CD4-positive, alpha-beta T cell treated with Interferon alpha-2 for 1 hour (primary cell): ENCODE measurements around the gene BCAT1.
"Not testable (repeated sequence)": the region's sequence is repeated elsewhere in the genome, so short reads cannot be mapped to it uniquely, and the experiment has no call there.

Experiments used
- DNase-seq, 2 donors: peaks; one replicate each; pipeline ENCODE4 v3.0.0-alpha.2; 2020 to 2022

BCAT1 gene

GRCh38 chr12:24956351-24956750 is 7.5 kb upstream of the BCAT1 start:
- DNase-seq, result not testable (repeated sequence)

GRCh38 chr12:24955853-24956252 is 7.0 kb upstream of the BCAT1 start:
- DNase-seq, result no peak

GRCh38 chr12:24955389-24955788 is 6.5 kb upstream of the BCAT1 start:
- DNase-seq, result no peak

- no peak for DNase-seq
Observed at GRCh38 chr12:24954261-24954660, 5.4 kb upstream of the BCAT1 start.

- DNase-seq, result no peak
Observed at GRCh38 chr12:24952389-24952788, 3.5 kb upstream of the BCAT1 start.

GRCh38 chr12:24950231-24950834 is 1.4 kb upstream of the BCAT1 start:
- DNase-seq, result no peak

- peak in 1 of 2 donors; percentile 9 for DNase-seq
Observed at GRCh38 chr12:24948420-24948756, 513 bp downstream of the BCAT1 start.

GRCh38 chr12:24947541-24948419 is 1.1 kb downstream of the BCAT1 start:
- DNase-seq, result no peak

- DNase-seq, result no peak
Observed at GRCh38 chr12:24945845-24946244, 3.1 kb downstream of the BCAT1 start.

GRCh38 chr12:24945039-24945438 is 3.9 kb downstream of the BCAT1 start:
- no peak for DNase-seq

GRCh38 chr12:24944601-24944975 is 4.3 kb downstream of the BCAT1 start:
- DNase-seq, result no peak

- no peak for DNase-seq
Observed at GRCh38 chr12:24943947-24944600, 4.8 kb downstream of the BCAT1 start.

GRCh38 chr12:24940157-24940556 is 8.7 kb downstream of the BCAT1 start:
- DNase-seq, result no peak

- DNase-seq, result not testable (repeated sequence)
Observed at GRCh38 chr12:24939551-24939950, 9.3 kb downstream of the BCAT1 start.

- no peak for DNase-seq
Observed at GRCh38 chr12:24938341-24938740, 10.6 kb downstream of the BCAT1 start.

- no peak for DNase-seq
Observed at GRCh38 chr12:24937553-24938244, 11.2 kb downstream of the BCAT1 start.

- DNase-seq, result no peak
Observed at GRCh38 chr12:24933694-24934407, 15.1 kb downstream of the BCAT1 start.

GRCh38 chr12:24931666-24932405 is 17.1 kb downstream of the BCAT1 start:
- peak in 1 of 2 donors; percentile 12 for DNase-seq

- no peak for DNase-seq
Observed at GRCh38 chr12:24929953-24930352, 18.9 kb downstream of the BCAT1 start.

GRCh38 chr12:24928533-24929306 is 20.2 kb downstream of the BCAT1 start:
- not testable (repeated sequence) for DNase-seq

- no peak for DNase-seq
Observed at GRCh38 chr12:24928131-24928530, 20.8 kb downstream of the BCAT1 start.
